ENCODE data around the gene ARF5.

DNA sequence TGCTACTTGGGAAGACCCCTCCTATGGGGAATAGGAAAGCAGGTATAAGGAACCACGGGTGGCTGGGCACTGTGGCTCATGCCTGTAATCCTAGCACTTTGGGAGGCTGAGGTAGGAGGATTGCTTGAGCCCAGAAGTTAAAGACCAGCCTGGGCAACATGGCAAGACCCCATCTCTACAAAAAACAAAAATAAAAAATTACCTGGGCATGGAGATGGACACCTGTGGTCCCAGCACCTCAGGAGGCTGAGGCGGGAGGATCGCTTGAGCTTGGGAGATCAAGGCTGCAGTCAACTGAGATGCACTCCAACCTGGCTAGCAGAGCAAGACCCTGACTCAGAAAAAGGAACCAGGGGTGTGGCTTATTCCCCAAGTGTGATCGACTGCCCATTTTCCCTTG is 4.3 kb downstream of the ARF5 start:
- TF ChIP-seq POLR2A (IDR thresholded peaks at IDR 0.05) = no peak
- TF ChIP-seq, protein P1, sequence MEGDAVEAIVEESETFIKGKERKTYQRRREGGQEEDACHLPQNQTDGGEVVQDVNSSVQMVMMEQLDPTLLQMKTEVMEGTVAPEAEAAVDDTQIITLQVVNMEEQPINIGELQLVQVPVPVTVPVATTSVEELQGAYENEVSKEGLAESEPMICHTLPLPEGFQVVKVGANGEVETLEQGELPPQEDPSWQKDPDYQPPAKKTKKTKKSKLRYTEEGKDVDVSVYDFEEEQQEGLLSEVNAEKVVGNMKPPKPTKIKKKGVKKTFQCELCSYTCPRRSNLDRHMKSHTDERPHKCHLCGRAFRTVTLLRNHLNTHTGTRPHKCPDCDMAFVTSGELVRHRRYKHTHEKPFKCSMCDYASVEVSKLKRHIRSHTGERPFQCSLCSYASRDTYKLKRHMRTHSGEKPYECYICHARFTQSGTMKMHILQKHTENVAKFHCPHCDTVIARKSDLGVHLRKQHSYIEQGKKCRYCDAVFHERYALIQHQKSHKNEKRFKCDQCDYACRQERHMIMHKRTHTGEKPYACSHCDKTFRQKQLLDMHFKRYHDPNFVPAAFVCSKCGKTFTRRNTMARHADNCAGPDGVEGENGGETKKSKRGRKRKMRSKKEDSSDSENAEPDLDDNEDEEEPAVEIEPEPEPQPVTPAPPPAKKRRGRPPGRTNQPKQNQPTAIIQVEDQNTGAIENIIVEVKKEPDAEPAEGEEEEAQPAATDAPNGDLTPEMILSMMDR (IDR thresholded peaks at IDR 0.05) = no peak
